BLaER1 treated with 17β-estradiol and CSF1 and Interleukin-3, amounts not matched to agents 10 nM and 100 nM (cell line): Measurements from ENCODE around the gene LRRC3.
"Not testable (repeated sequence)": the region's sequence is repeated elsewhere in the genome, so short reads cannot be mapped to it uniquely, and the experiment has no call there.

Experiments used
- H3K27ac ChIP-seq, 11 experiments: shearing (Covaris generic); formaldehyde crosslinking; 2 replicates each; pipeline ENCODE4 v1.8.1; 2022
- H3K27me3 ChIP-seq, 11 experiments: shearing (Covaris generic); formaldehyde crosslinking; 2 replicates each; pipeline ENCODE4 v1.8.1; 2022
- H3K36me3 ChIP-seq, 11 experiments: shearing (Covaris generic); formaldehyde crosslinking; 2 replicates each; pipeline ENCODE4 v1.8.1; 2022
- H3K4me1 ChIP-seq, 10 experiments: shearing (Covaris generic); formaldehyde crosslinking; 2 replicates each; pipeline ENCODE4 v1.8.1; 2022
- H3K4me2 ChIP-seq, 11 experiments: shearing (Covaris generic); formaldehyde crosslinking; 2 replicates each; pipeline ENCODE4 v1.8.1; 2022
- H3K4me3 ChIP-seq, 10 experiments: shearing (Covaris generic); formaldehyde crosslinking; 2 replicates each; pipeline ENCODE4 v1.8.1; 2022
- H3K9ac ChIP-seq, 11 experiments: shearing (Covaris generic); formaldehyde crosslinking; 2 replicates each; pipeline ENCODE4 v1.8.1; 2022
- H3K9me3 ChIP-seq, 11 experiments: shearing (Covaris generic); formaldehyde crosslinking; replicated peaks in 1 of 11; 2 replicates each; pipeline ENCODE4 v1.8.1; 2022
- H4K20me1 ChIP-seq, 11 experiments: shearing (Covaris generic); formaldehyde crosslinking; 2 replicates each; pipeline ENCODE4 v1.8.1; 2022
- Cebpa-rat ChIP-seq, 11 experiments: shearing (Covaris generic); IDR thresholded peaks; 2 replicates each; pipeline ENCODE4 v1.8.1; 2022

The LRRC3 gene

GRCh38 chr21:44471341-44471740, 16.0 kb downstream of the LRRC3 start:
- Histone ChIP-seq H3K4me2 (0 out of 22 replicates have a peak overlapping the region, but pooled peaks of 2 of the 11 experiments have one; percentile 27), H3K36me3 (no peaks in the 10 kb centered on the region), H3K4me3 (no peak overlapping the region), H3K27me3 (no peaks in the 10 kb centered on the region), H3K9me3 (peaks cover 0 to 11% (median 5%) of the 10 kb centered on the region in 11 experiments; a peak in 4 of 22 replicates), H3K9ac (no peak overlapping the region), H3K4me1 (peaks cover 0 to 14% (median 0%) of the 10 kb centered on the region in 10 experiments; a peak in 3 of 20 replicates), H3K27ac (no peak overlapping the region), H4K20me1 (no peaks in the 10 kb centered on the region)
- TF ChIP-seq Cebpa-rat (IDR thresholded peaks at IDR 0.05), result no peak

- no peaks in the 10 kb centered on the region for H4K20me1 ChIP-seq
- H3K27me3 ChIP-seq, result no peaks in the 10 kb centered on the region
- H3K4me2 ChIP-seq, result peak overlapping the region in 4 of 11 experiments; percentile 8 to 27 (median 20); a peak in 5 of 22 replicates
- H3K36me3 ChIP-seq, result no peaks in the 10 kb centered on the region
- peaks cover 0 to 18% (median under 1%) of the 10 kb centered on the region in 10 experiments; a peak in 9 of 20 replicates for H3K4me1 ChIP-seq
- peaks cover 0 to 11% (median 5%) of the 10 kb centered on the region in 11 experiments; a peak in 4 of 22 replicates for H3K9me3 ChIP-seq
- H3K4me3 ChIP-seq, result no peak overlapping the region
- no peak overlapping the region for H3K9ac ChIP-seq
- no peak overlapping the region for H3K27ac ChIP-seq
- TF ChIP-seq Cebpa-rat (IDR thresholded peaks at IDR 0.05), result no peak
Observed at GRCh38 chr21:44471996-44472395, 16.7 kb downstream of the LRRC3 start.

GRCh38 chr21:44473915-44474555, 18.7 kb downstream of the LRRC3 start:
- Histone ChIP-seq H3K4me2 (no peak overlapping the region), H3K4me1 (peaks cover 16 to 38% (median 20%) of the 10 kb centered on the region in 10 experiments), H3K36me3 (no peaks in the 10 kb centered on the region), H3K4me3 (no peak overlapping the region), H3K27ac (no peak overlapping the region), H4K20me1 (no peaks in the 10 kb centered on the region), H3K27me3 (no peaks in the 10 kb centered on the region), H3K9me3 (peaks cover 0 to 11% (median 5%) of the 10 kb centered on the region in 11 experiments; a peak in 4 of 22 replicates), H3K9ac (no peak overlapping the region)
- TF ChIP-seq Cebpa-rat (IDR thresholded peaks at IDR 0.05), result no peak

- Histone ChIP-seq H3K9ac (no peak overlapping the region), H3K27ac (no peak overlapping the region), H3K9me3 (peaks cover 0 to 11% (median 5%) of the 10 kb centered on the region in 11 experiments; a peak in 4 of 22 replicates), H3K4me1 (peaks cover 20 to 51% (median 34%) of the 10 kb centered on the region in 10 experiments), H4K20me1 (no peaks in the 10 kb centered on the region), H3K4me2 (0 out of 22 replicates have a peak overlapping the region, but pooled peaks of 1 of the 11 experiments have one; percentile 8), H3K4me3 (no peak overlapping the region), H3K36me3 (no peaks in the 10 kb centered on the region), H3K27me3 (no peaks in the 10 kb centered on the region)
- no peak for TF ChIP-seq Cebpa-rat (IDR thresholded peaks at IDR 0.05)
Observed at GRCh38 chr21:44475266-44475845, 20.0 kb downstream of the LRRC3 start.

GRCh38 chr21:44477131-44477530, 21.8 kb downstream of the LRRC3 start:
- Histone ChIP-seq H3K9me3 (peaks cover 0 to 10% (median 3%) of the 10 kb centered on the region in 11 experiments; a peak in 3 of 22 replicates), H3K36me3 (no peaks in the 10 kb centered on the region), H3K4me1 (peaks cover 25 to 58% (median 46%) of the 10 kb centered on the region in 10 experiments), H3K27me3 (no peaks in the 10 kb centered on the region), H3K9ac (no peak overlapping the region), H4K20me1 (no peaks in the 10 kb centered on the region), H3K4me2 (peak overlapping the region in 9 of 11 experiments; percentile 64 to 91 (median 79); a peak in 15 of 22 replicates), H3K4me3 (no peak overlapping the region), H3K27ac (peak overlapping the region in 1 of 11 experiments; percentile 82; a peak in 1 of 22 replicates)
- no peak for TF ChIP-seq Cebpa-rat (IDR thresholded peaks at IDR 0.05)

- Histone ChIP-seq H3K4me1 (peaks cover 25 to 62% (median 46%) of the 10 kb centered on the region in 10 experiments), H3K27ac (peak overlapping the region in 2 of 11 experiments; percentile 76 to 82; a peak in 3 of 22 replicates), H3K9me3 (peaks cover 0 to 6% (median 0%) of the 10 kb centered on the region in 11 experiments; a peak in 2 of 22 replicates), H3K27me3 (no peaks in the 10 kb centered on the region), H3K9ac (no peak overlapping the region), H3K4me2 (peak overlapping the region; percentile 36 to 91 (median 79); a peak in 21 of 22 replicates), H3K36me3 (no peaks in the 10 kb centered on the region), H4K20me1 (no peaks in the 10 kb centered on the region), H3K4me3 (no peak overlapping the region)
- TF ChIP-seq Cebpa-rat (IDR thresholded peaks at IDR 0.05), result no peak
Observed at GRCh38 chr21:44477712-44478111, 22.4 kb downstream of the LRRC3 start.

- Histone ChIP-seq H3K36me3 (no peaks in the 10 kb centered on the region), H3K4me1 (peaks cover 25 to 67% (median 50%) of the 10 kb centered on the region in 10 experiments), H3K27ac (peak overlapping the region in 8 of 11 experiments; percentile 10 to 82 (median 60); a peak in 12 of 22 replicates), H3K4me2 (peak overlapping the region; percentile 36 to 91 (median 79)), H4K20me1 (no peaks in the 10 kb centered on the region), H3K9ac (peak overlapping the region in 4 of 11 experiments; percentile 30 to 63 (median 46); a peak in 4 of 22 replicates), H3K4me3 (no peak overlapping the region), H3K27me3 (no peaks in the 10 kb centered on the region), H3K9me3 (0 out of 22 replicates have a peak, but pooled peaks cover 0 to under 1% (median 0%) of the 10 kb centered on the region in 11 experiments)
- TF ChIP-seq Cebpa-rat (IDR thresholded peaks at IDR 0.05), result no peak
Observed at GRCh38 chr21:44478124-44478800, 23.0 kb downstream of the LRRC3 start.

- Histone ChIP-seq H3K4me1 (peaks cover 25 to 72% (median 55%) of the 10 kb centered on the region in 10 experiments), H3K4me2 (peak overlapping the region; percentile 36 to 91 (median 79)), H3K27me3 (no peaks in the 10 kb centered on the region), H3K4me3 (no peak overlapping the region), H3K36me3 (no peaks in the 10 kb centered on the region), H3K9me3 (no peaks in the 10 kb centered on the region), H4K20me1 (no peaks in the 10 kb centered on the region), H3K9ac (peak overlapping the region in 4 of 11 experiments; percentile 30 to 63 (median 46); a peak in 5 of 22 replicates), H3K27ac (peak overlapping the region in 8 of 11 experiments; percentile 10 to 82 (median 60); a peak in 15 of 22 replicates)
- TF ChIP-seq Cebpa-rat (IDR thresholded peaks at IDR 0.05), result no peak
Observed at GRCh38 chr21:44478801-44479167, 23.5 kb downstream of the LRRC3 start.

- H3K27me3 ChIP-seq, H3K9me3 ChIP-seq, H4K20me1 ChIP-seq, H3K4me3 ChIP-seq, H3K36me3 ChIP-seq: not testable (repeated sequence)
- Histone ChIP-seq H3K9ac (peak overlapping the region in 9 of 11 experiments; percentile 10 to 65 (median 43); a peak in 10 of 22 replicates), H3K4me2 (peak overlapping the region; percentile 36 to 91 (median 79); a peak in 19 of 22 replicates), H3K27ac (peak overlapping the region in 8 of 11 experiments; percentile 28 to 82 (median 62); a peak in 15 of 22 replicates), H3K4me1 (peaks cover 25 to 79% (median 55%) of the 10 kb centered on the region in 10 experiments)
Observed at GRCh38 chr21:44479556-44480199, 24.4 kb downstream of the LRRC3 start.
